NCI-H226 (cell line): Measurements from ENCODE around the gene PCBP3.
"Not testable (repeated sequence)": the region's sequence is repeated elsewhere in the genome, so short reads cannot be mapped to it uniquely, and the experiment has no call there.

Experiments
- DNase-seq: peaks from one replicate; pipeline ENCODE4 v3.0.0-alpha.2; 2015

PCBP3 gene

GRCh38 chr21:45832741-45833235 lies 189.3 kb downstream of the PCBP3 start:
- not testable (repeated sequence) for DNase-seq

GRCh38 chr21:45833414-45833813 lies 189.9 kb downstream of the PCBP3 start:
- DNase-seq = no peak

GRCh38 chr21:45834026-45834715 lies 190.6 kb downstream of the PCBP3 start:
- DNase-seq = no peak

GRCh38 chr21:45834821-45835293 lies 191.3 kb downstream of the PCBP3 start:
- DNase-seq = no peak

- DNase-seq = no peak
These were observed 192.1 kb downstream of the PCBP3 start for GRCh38 chr21:45835301-45836267.

- DNase-seq = no peak
These were observed 192.7 kb downstream of the PCBP3 start for GRCh38 chr21:45836268-45836655.

- DNase-seq = no peak
These were observed 193.5 kb downstream of the PCBP3 start for GRCh38 chr21:45836694-45837670.

- DNase-seq = no peak
These were observed 194.4 kb downstream of the PCBP3 start for GRCh38 chr21:45837936-45838335.

GRCh38 chr21:45838634-45839033 lies 195.1 kb downstream of the PCBP3 start:
- no peak for DNase-seq

- peak; percentile 50 for DNase-seq
These were observed 195.7 kb downstream of the PCBP3 start for GRCh38 chr21:45839274-45839673.

- DNase-seq = no peak
These were observed 197.5 kb downstream of the PCBP3 start for GRCh38 chr21:45841033-45841432.

GRCh38 chr21:45843426-45843825 lies 199.9 kb downstream of the PCBP3 start:
- no peak for DNase-seq

- DNase-seq = no peak
These were observed 200.7 kb downstream of the PCBP3 start for GRCh38 chr21:45844181-45844580.

GRCh38 chr21:45845063-45845769 lies 201.7 kb downstream of the PCBP3 start:
- no peak for DNase-seq

- DNase-seq = no peak
These were observed 202.2 kb downstream of the PCBP3 start for GRCh38 chr21:45845770-45846090.

- DNase-seq = no peak
These were observed 203.0 kb downstream of the PCBP3 start for GRCh38 chr21:45846373-45847160.

GRCh38 chr21:45847870-45848269 lies 204.3 kb downstream of the PCBP3 start:
- DNase-seq = no peak

GRCh38 chr21:45848331-45848730 lies 204.8 kb downstream of the PCBP3 start:
- no peak for DNase-seq

- DNase-seq = no peak
These were observed 205.3 kb downstream of the PCBP3 start for GRCh38 chr21:45848805-45849204.

GRCh38 chr21:45849651-45850050 lies 206.1 kb downstream of the PCBP3 start:
- DNase-seq = no peak

- DNase-seq = no peak
These were observed 206.7 kb downstream of the PCBP3 start for GRCh38 chr21:45850181-45850580.
